Astrocyte (in vitro differentiated cells and primary cell): ENCODE data around the gene HBB. TPM values are rescaled to one million over a fixed set of nuclear protein-coding genes. Genes with fewer than 3 reads are reported as not detected.

Source experiments
- DNase-seq: peaks from one replicate; pipeline ENCODE4 v3.0.0-alpha.2; 2010; ENCODE audit warnings: low read depth
- FAIRE-seq: peaks from 2 replicates; lab custom pipeline; 2011; peaks lifted over from hg19 to GRCh38; lab: Jason Lieb, UNC
- H2AFZ ChIP-seq: 2 replicates; pipeline ENCODE4 v1.6.0; 2012; ENCODE audit warnings: low read depth, low read length, inconsistent platforms
- H3K27ac ChIP-seq: 2 replicates; pipeline ENCODE4 v1.5.1; 2011; ENCODE audit warnings: low read depth, low read length, inconsistent platforms
- H3K27me3 ChIP-seq: 2 replicates; pipeline ENCODE4 v1.6.0; 2011; ENCODE audit warnings: low read length, inconsistent platforms; ENCODE audit not compliant: insufficient read depth
- H3K36me3 ChIP-seq: 2 replicates; pipeline ENCODE4 v1.5.1; 2011; ENCODE audit warnings: low read length, inconsistent platforms; ENCODE audit not compliant: insufficient read depth
- H3K4me1 ChIP-seq: 2 replicates; pipeline ENCODE4 v1.5.1; 2011; ENCODE audit warnings: low read length, inconsistent platforms; ENCODE audit not compliant: insufficient read depth
- H3K4me2 ChIP-seq: 2 replicates; pipeline ENCODE4 v1.6.0; 2012; ENCODE audit warnings: low read length, inconsistent platforms
- H3K4me3 ChIP-seq: 2 replicates; pipeline ENCODE4 v1.5.1; 2011; ENCODE audit warnings: low read depth, mild to moderate bottlenecking, low read length, inconsistent platforms; ENCODE audit not compliant: insufficient read depth
- H3K79me2 ChIP-seq: 2 replicates; pipeline ENCODE4 v1.6.0; 2012; ENCODE audit warnings: mild to moderate bottlenecking, low read length, inconsistent platforms; ENCODE audit not compliant: insufficient read depth
- H3K9ac ChIP-seq: 2 replicates; pipeline ENCODE4 v1.6.0; 2012; ENCODE audit warnings: mild to moderate bottlenecking, low read length, inconsistent platforms
- H3K9me3 ChIP-seq: 2 replicates; pipeline ENCODE4 v1.5.1; 2012; ENCODE audit warnings: low read depth, mild to moderate bottlenecking, low read length, inconsistent platforms; ENCODE audit not compliant: insufficient read depth
- H4K20me1 ChIP-seq: 2 replicates; pipeline ENCODE4 v1.6.0; 2012; ENCODE audit warnings: low read length, inconsistent platforms; ENCODE audit not compliant: insufficient read depth
- H3K27ac Mint-ChIP-seq: one replicate; pipeline ENCODE4 v1.8.0; 2021; ENCODE audit warnings: mild to moderate bottlenecking, mixed read lengths; ENCODE audit not compliant: unreplicated experiment
- H3K27me3 Mint-ChIP-seq: one replicate; pipeline ENCODE4 v1.8.0; 2021; ENCODE audit warnings: low read depth, mixed read lengths; ENCODE audit not compliant: unreplicated experiment
- H3K36me3 Mint-ChIP-seq: one replicate; pipeline ENCODE4 v1.8.0; 2021; ENCODE audit warnings: low read depth, mixed read lengths; ENCODE audit not compliant: unreplicated experiment
- H3K4me1 Mint-ChIP-seq: one replicate; pipeline ENCODE4 v1.8.0; 2021; ENCODE audit warnings: low read depth, mixed read lengths; ENCODE audit not compliant: unreplicated experiment
- H3K4me3 Mint-ChIP-seq: one replicate; pipeline ENCODE4 v1.8.0; 2021; ENCODE audit warnings: mild to moderate bottlenecking, moderate library complexity, mixed read lengths; ENCODE audit not compliant: unreplicated experiment
- H3K9me3 Mint-ChIP-seq: one replicate; pipeline ENCODE4 v1.8.0; 2021; ENCODE audit warnings: mild to moderate bottlenecking, mixed read lengths; ENCODE audit not compliant: unreplicated experiment
- EZH2 ChIP-seq: IDR thresholded peaks from 2 replicates; pipeline ENCODE4 v1.6.1; 2012; ENCODE audit warnings: mild to moderate bottlenecking, low read length, inconsistent platforms; ENCODE audit not compliant: insufficient read depth
- total RNA-seq: library from RNA; stranded (reverse); gene quantifications from 2 replicates; pipeline ENCODE4 v1.2.1, GENCODE V29; 2021
- TF ChIP-seq, protein P1 (sequence below): IDR thresholded peaks from 2 replicates; pipeline ENCODE4 v1.5.1; 2011; ENCODE audit warnings: low read depth, mild to moderate bottlenecking, inconsistent platforms, low read length, moderate library complexity; ENCODE audit not compliant: insufficient read depth

Gene HBB
- total RNA-seq, 1 donor from 2014 or later = not detected

DNA sequence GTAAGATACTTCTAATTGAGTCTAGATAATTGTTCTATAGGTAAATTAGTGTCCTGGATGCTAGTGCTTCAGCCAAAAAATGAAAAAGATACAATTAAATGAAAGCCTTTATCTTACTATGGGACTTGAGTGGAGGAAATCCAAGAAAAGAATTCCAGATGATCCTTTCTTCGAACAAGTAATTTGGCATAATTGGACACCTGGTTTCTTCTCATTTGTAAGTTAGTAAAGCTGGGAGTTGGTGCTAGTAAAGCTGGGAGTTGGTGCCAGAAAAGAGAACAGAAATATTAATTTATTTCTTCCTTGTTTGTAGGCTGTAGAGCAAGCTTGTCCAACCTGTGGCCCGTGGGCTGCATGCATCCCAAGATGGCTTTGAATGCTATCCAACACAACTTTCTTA lies 38.7 kb downstream of the HBB start:
- Histone ChIP-seq H3K27ac (no peak overlapping the region), H4K20me1 (no peaks in the 10 kb centered on the region), H2AFZ (no peak overlapping the region), H3K27me3 (no peaks in the 10 kb centered on the region), H3K4me3 (no peak overlapping the region), H3K79me2 (no peaks in the 10 kb centered on the region), H3K9ac (no peak overlapping the region), H3K4me2 (no peak overlapping the region), H3K4me1 (no peaks in the 10 kb centered on the region), H3K36me3 (no peaks in the 10 kb centered on the region), H3K9me3 (no peaks in the 10 kb centered on the region)
- Mint-ChIP-seq H3K9me3 (peaks cover 3% of the 10 kb centered on the region), H3K4me1 (no peaks in the 10 kb centered on the region), H3K27ac (no peak overlapping the region), H3K36me3 (no peaks in the 10 kb centered on the region), H3K27me3 (no peaks in the 10 kb centered on the region), H3K4me3 (no peak overlapping the region)
- no peak for DNase-seq
- FAIRE-seq = no peak
- TF ChIP-seq EZH2 = no peak
- TF ChIP-seq, protein P1, sequence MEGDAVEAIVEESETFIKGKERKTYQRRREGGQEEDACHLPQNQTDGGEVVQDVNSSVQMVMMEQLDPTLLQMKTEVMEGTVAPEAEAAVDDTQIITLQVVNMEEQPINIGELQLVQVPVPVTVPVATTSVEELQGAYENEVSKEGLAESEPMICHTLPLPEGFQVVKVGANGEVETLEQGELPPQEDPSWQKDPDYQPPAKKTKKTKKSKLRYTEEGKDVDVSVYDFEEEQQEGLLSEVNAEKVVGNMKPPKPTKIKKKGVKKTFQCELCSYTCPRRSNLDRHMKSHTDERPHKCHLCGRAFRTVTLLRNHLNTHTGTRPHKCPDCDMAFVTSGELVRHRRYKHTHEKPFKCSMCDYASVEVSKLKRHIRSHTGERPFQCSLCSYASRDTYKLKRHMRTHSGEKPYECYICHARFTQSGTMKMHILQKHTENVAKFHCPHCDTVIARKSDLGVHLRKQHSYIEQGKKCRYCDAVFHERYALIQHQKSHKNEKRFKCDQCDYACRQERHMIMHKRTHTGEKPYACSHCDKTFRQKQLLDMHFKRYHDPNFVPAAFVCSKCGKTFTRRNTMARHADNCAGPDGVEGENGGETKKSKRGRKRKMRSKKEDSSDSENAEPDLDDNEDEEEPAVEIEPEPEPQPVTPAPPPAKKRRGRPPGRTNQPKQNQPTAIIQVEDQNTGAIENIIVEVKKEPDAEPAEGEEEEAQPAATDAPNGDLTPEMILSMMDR = no peak

DNA sequence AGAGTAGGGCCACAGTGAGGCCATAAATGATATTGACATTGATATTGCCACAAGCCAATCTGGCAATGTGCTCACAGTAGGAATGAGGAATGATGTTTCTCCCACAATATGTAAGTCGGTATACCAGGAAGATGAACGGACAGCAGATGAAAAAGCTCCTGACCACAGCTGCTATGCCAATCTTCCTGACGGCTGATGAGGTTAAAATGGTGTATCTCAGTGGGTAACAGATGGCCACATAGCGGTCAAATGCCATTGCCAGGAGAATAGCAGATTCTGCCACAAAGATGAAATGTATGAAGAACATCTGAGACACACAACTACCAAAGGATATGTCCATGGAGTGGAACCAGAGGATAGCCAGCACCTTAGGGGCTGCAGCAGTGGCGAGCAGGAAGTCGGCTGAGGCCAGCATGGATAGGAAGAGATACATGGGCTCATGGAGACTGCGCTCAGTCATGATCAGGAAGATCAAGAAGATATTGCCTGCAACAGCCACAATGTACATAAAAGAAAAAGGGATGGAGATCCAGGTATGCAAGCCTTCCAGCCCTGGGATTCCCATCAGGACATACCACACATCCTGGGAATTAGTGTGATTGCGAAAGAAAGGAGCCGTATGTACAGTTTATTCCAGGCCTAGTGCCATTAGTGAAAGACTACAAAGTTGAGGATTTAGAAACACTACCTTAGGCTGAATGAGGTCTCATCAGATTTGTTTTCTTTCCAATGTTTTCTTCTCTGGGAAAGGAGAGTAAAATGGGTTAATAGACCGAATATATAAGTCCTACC lies 48.6 kb downstream of the HBB start:
- no peaks in the 10 kb centered on the region for H3K36me3 Mint-ChIP-seq
- H2AFZ ChIP-seq = no peak overlapping the region
- no peaks in the 10 kb centered on the region for H3K79me2 ChIP-seq
- TF ChIP-seq EZH2 = no peak
- TF ChIP-seq, protein P1 = no peak
- peaks cover 2% of the 10 kb centered on the region for H3K9me3 ChIP-seq
- H3K4me3 Mint-ChIP-seq = no peak overlapping the region
- H3K27me3 ChIP-seq = no peaks in the 10 kb centered on the region
- H3K36me3 ChIP-seq = no peaks in the 10 kb centered on the region
- no peak overlapping the region for H3K27ac Mint-ChIP-seq
- no peak overlapping the region for H3K4me2 ChIP-seq
- DNase-seq = no peak
- H3K27ac ChIP-seq = no peak overlapping the region
- no peaks in the 10 kb centered on the region for H3K27me3 Mint-ChIP-seq
- H3K9ac ChIP-seq = no peak overlapping the region
- no peaks in the 10 kb centered on the region for H3K9me3 Mint-ChIP-seq
- H3K4me1 Mint-ChIP-seq = no peaks in the 10 kb centered on the region
- no peak overlapping the region for H3K4me3 ChIP-seq
- H4K20me1 ChIP-seq = no peaks in the 10 kb centered on the region
- H3K4me1 ChIP-seq = no peaks in the 10 kb centered on the region
- no peak for FAIRE-seq

Other genes starting within 250 kb of the HBB start
- not detected in 2 replicates for gene OR51L1, start 232.2 kb downstream of the HBB start, total RNA-seq
- gene OR52J3, start 180.5 kb downstream of the HBB start, total RNA-seq = not detected in 2 replicates
- not detected in 2 replicates for gene OR52E2, start 167.4 kb downstream of the HBB start, total RNA-seq
- gene OR52E1, start 157.5 kb downstream of the HBB start, total RNA-seq = 0.31 TPM in 1 of 2 replicates, not detected in the other
- not detected in 2 replicates for gene OR52A5, start 88.7 kb downstream of the HBB start, total RNA-seq
- gene OR52A1, start 72.3 kb downstream of the HBB start, total RNA-seq = not detected in 2 replicates
- gene OR51V1, start 26.4 kb downstream of the HBB start, total RNA-seq = not detected in 2 replicates
- not detected in 2 replicates for gene HBD, start 7.4 kb upstream of the HBB start, total RNA-seq
- not detected in 2 replicates for gene HBG1, start 22.8 kb upstream of the HBB start, total RNA-seq
- not detected in 2 replicates for gene HBG2, start 27.7 kb upstream of the HBB start, total RNA-seq
- not detected in 2 replicates for gene HBE1, start 42.9 kb upstream of the HBB start, total RNA-seq
- gene OR51B4, start 74.9 kb upstream of the HBB start, total RNA-seq = not detected in 2 replicates
- gene OR51B2, start 97.2 kb upstream of the HBB start, total RNA-seq = not detected in 2 replicates
- gene OR51B5, start 116.5 kb upstream of the HBB start, total RNA-seq = not detected in 2 replicates
- gene OR51B6, start 124.4 kb upstream of the HBB start, total RNA-seq = not detected in 2 replicates
- not detected in 2 replicates for gene OR51M1, start 156.7 kb upstream of the HBB start, total RNA-seq
- not detected in 2 replicates for gene OR51Q1, start 195.0 kb upstream of the HBB start, total RNA-seq
- gene OR51I1, start 214.4 kb upstream of the HBB start, total RNA-seq = not detected in 2 replicates
- gene OR51I2, start 222.3 kb upstream of the HBB start, total RNA-seq = not detected in 2 replicates